ENCODE measurements around the gene GPR87. TPM values are rescaled to one million over a fixed set of nuclear protein-coding genes. Genes with fewer than 3 reads are reported as not detected.

Gene GPR87
- total and polyA plus RNA-seq, 2 experiments from 2014 or later = 7.0 to 11.0 TPM

GRCh38 chr3:151265166-151265565, 51.5 kb downstream of the GPR87 start:
- TF ChIP-seq CTCF (IDR thresholded peaks at IDR 0.05; ENCODE audit: poor library complexity) = no peak
- TF ChIP-seq EZH2 (IDR thresholded peaks at IDR 0.05; ENCODE audit: borderline replicate concordance) = no peak
- no peak for TF ChIP-seq EZH2phosphoT487 (IDR thresholded peaks at IDR 0.05; ENCODE audit: low read depth, severe bottlenecking, unreplicated experiment)
- no peak overlapping the region for H2AFZ ChIP-seq
- no peak overlapping the region for H3K4me2 ChIP-seq
- no peak overlapping the region for H3K27ac ChIP-seq
- DNase-seq (ENCODE audit: low spot score) = no peak
- no peak overlapping the region for H3K4me3 ChIP-seq
- WGBS (ENCODE audit: low lambda C conversion rate, missing lambda C conversion rate) = 83% methylated on average over 5 of the region's 5 CpGs
- peaks cover 8% of the 10 kb centered on the region for H3K4me1 ChIP-seq (ENCODE audit: insufficient read depth)
- no peaks in the 10 kb centered on the region for H4K20me1 ChIP-seq (ENCODE audit: insufficient read depth, poor library complexity, severe bottlenecking)
- H3K79me2 ChIP-seq = no peaks in the 10 kb centered on the region
- H3K9me2 ChIP-seq (replicated peaks; ENCODE audit: insufficient read depth) = no peaks in the 10 kb centered on the region
- H3K36me3 ChIP-seq (replicated peaks; ENCODE audit: insufficient read depth, low read depth) = no peaks in the 10 kb centered on the region
- no peaks in the 10 kb centered on the region for H3K9me3 ChIP-seq (ENCODE audit: low read depth)
- no peaks in the 10 kb centered on the region for H3K27me3 ChIP-seq

GRCh38 chr3:151264605-151265004, 52.0 kb downstream of the GPR87 start:
- DNase-seq (ENCODE audit: low spot score) = no peak
- WGBS (ENCODE audit: low lambda C conversion rate, missing lambda C conversion rate) = 89% methylated on average over 1 of the region's 1 CpG
- no peak overlapping the region for H3K4me2 ChIP-seq
- H3K9me3 ChIP-seq (ENCODE audit: low read depth) = no peaks in the 10 kb centered on the region
- no peak overlapping the region for H2AFZ ChIP-seq
- H3K27ac ChIP-seq = no peak overlapping the region
- H4K20me1 ChIP-seq (ENCODE audit: insufficient read depth, poor library complexity, severe bottlenecking) = no peaks in the 10 kb centered on the region
- TF ChIP-seq EZH2 (IDR thresholded peaks at IDR 0.05; ENCODE audit: borderline replicate concordance) (no peak), EZH2phosphoT487 (IDR thresholded peaks at IDR 0.05; ENCODE audit: low read depth, severe bottlenecking, unreplicated experiment) (no peak), CTCF (IDR thresholded peaks at IDR 0.05; ENCODE audit: poor library complexity) (no peak)
- H3K79me2 ChIP-seq = no peaks in the 10 kb centered on the region
- H3K9me2 ChIP-seq (replicated peaks; ENCODE audit: insufficient read depth) = no peaks in the 10 kb centered on the region
- no peaks in the 10 kb centered on the region for H3K36me3 ChIP-seq (replicated peaks; ENCODE audit: insufficient read depth, low read depth)
- H3K4me3 ChIP-seq = no peak overlapping the region
- H3K27me3 ChIP-seq = no peaks in the 10 kb centered on the region
- peaks cover 13% of the 10 kb centered on the region for H3K4me1 ChIP-seq (ENCODE audit: insufficient read depth)

- peak overlapping the region; percentile 21 for H3K27ac ChIP-seq
- H4K20me1 ChIP-seq (ENCODE audit: insufficient read depth, poor library complexity, severe bottlenecking) = no peaks in the 10 kb centered on the region
- no peak for DNase-seq (ENCODE audit: low spot score)
- H3K4me2 ChIP-seq = peak overlapping the region; percentile 29
- no peaks in the 10 kb centered on the region for H3K9me2 ChIP-seq (replicated peaks; ENCODE audit: insufficient read depth)
- no peaks in the 10 kb centered on the region for H3K36me3 ChIP-seq (replicated peaks; ENCODE audit: insufficient read depth, low read depth)
- no peak overlapping the region for H3K4me3 ChIP-seq
- WGBS (ENCODE audit: low lambda C conversion rate, missing lambda C conversion rate) = 49% methylated on average over 8 of the region's 8 CpGs
- H3K4me1 ChIP-seq (ENCODE audit: insufficient read depth) = peaks cover 21% of the 10 kb centered on the region
- H3K79me2 ChIP-seq = no peaks in the 10 kb centered on the region
- no peaks in the 10 kb centered on the region for H3K9me3 ChIP-seq (ENCODE audit: low read depth)
- TF ChIP-seq CTCF (IDR thresholded peaks at IDR 0.05; ENCODE audit: poor library complexity) = no peak
- TF ChIP-seq EZH2phosphoT487 (IDR thresholded peaks at IDR 0.05; ENCODE audit: low read depth, severe bottlenecking, unreplicated experiment) = no peak
- TF ChIP-seq EZH2 (IDR thresholded peaks at IDR 0.05; ENCODE audit: borderline replicate concordance) = no peak
- no peaks in the 10 kb centered on the region for H3K27me3 ChIP-seq
- no peak overlapping the region for H2AFZ ChIP-seq
Measured at GRCh38 chr3:151262871-151263525, 53.6 kb downstream of the GPR87 start.
